ENCODE measurements around the gene LMTK3.

The LMTK3 gene

DNA sequence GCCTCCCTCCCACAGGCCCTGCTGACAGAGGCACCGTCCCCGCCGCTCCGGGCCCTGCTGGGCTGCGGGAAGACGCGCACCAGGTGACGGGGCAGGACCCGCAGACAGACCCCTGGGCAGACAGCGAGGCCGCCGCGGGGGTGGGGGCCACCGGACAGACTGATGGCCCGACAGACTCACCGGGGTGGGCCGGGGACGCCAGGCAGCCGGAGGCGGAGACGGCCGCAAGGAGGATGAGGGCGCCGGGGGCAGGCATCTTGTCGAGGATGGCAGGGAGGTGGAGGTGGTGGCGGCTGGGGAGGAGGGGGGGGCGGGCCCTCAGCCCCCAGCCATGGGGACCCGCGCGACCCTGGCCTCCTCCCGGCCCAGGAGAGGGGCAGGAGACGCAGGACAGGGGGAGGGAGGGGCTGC lies 309 bp downstream of the LMTK3 start:
- no peaks in the 10 kb centered on the region for H3K36me3 ChIP-seq (ENCODE audit: control insufficient read depth, insufficient read depth, low read length)
- peaks cover 2% of the 10 kb centered on the region for H3K27me3 ChIP-seq (replicated peaks; ENCODE audit: control insufficient read depth, insufficient read depth, low read length)
- no peak for DNase-seq (ENCODE audit: extremely low read depth, insufficient read length)
- TF ChIP-seq, protein P1, sequence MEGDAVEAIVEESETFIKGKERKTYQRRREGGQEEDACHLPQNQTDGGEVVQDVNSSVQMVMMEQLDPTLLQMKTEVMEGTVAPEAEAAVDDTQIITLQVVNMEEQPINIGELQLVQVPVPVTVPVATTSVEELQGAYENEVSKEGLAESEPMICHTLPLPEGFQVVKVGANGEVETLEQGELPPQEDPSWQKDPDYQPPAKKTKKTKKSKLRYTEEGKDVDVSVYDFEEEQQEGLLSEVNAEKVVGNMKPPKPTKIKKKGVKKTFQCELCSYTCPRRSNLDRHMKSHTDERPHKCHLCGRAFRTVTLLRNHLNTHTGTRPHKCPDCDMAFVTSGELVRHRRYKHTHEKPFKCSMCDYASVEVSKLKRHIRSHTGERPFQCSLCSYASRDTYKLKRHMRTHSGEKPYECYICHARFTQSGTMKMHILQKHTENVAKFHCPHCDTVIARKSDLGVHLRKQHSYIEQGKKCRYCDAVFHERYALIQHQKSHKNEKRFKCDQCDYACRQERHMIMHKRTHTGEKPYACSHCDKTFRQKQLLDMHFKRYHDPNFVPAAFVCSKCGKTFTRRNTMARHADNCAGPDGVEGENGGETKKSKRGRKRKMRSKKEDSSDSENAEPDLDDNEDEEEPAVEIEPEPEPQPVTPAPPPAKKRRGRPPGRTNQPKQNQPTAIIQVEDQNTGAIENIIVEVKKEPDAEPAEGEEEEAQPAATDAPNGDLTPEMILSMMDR (IDR thresholded peaks at IDR 0.05; ENCODE audit: insufficient read depth, low read length, poor library complexity, severe bottlenecking): no peak
- H3K4me3 ChIP-seq (replicated peaks; ENCODE audit: low read depth, low read length): no peak overlapping the region

DNA sequence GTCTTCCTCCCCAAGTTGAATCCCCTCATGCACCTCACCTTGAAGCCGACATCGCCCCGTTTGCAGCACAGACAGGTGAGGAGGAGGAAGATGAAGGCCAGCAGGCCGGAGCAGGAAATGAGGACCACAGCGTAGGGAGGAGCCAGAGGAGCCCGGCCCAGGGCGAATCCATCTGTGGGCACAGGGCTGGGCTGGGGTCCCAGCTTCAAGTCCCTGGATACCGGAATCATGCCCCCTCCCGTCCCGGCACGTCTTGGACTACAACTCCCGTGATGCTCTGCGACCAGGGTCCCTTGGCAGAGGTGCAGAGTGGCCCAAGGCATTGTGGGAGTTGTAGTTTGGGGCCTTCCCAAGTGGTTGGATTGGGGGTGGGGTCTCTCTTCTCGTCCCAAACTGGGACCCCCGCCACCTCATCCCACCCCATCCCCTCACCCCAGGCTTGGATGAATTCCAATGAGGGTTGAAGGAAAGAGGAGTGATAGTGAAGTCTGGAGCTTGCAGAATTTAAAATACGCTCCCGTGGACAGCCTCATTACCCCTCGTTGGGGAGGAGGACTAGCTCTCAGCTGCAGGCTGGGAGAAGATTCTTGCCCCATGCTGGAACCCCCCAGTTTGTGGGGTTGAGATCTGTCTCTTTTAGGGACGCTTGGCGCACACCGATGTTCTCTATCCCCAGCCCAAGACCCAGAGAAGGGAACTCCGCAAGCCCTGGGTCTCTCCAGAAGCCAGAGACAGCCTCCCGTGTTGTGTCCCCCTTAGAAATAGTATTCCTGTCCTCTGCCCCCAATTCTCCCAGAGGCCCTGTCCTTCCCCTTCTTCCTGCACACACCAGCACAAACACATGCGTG lies 990 bp downstream of the LMTK3 start:
- H3K27me3 ChIP-seq (replicated peaks; ENCODE audit: control insufficient read depth, insufficient read depth, low read length): peaks cover 2% of the 10 kb centered on the region
- H3K4me3 ChIP-seq (replicated peaks; ENCODE audit: low read depth, low read length): no peak overlapping the region
- no peaks in the 10 kb centered on the region for H3K36me3 ChIP-seq (ENCODE audit: control insufficient read depth, insufficient read depth, low read length)
- peak; percentile 47 for DNase-seq (ENCODE audit: extremely low read depth, insufficient read length)
- TF ChIP-seq, protein P1 (IDR thresholded peaks at IDR 0.05; ENCODE audit: insufficient read depth, low read length, poor library complexity, severe bottlenecking): no peak

DNA sequence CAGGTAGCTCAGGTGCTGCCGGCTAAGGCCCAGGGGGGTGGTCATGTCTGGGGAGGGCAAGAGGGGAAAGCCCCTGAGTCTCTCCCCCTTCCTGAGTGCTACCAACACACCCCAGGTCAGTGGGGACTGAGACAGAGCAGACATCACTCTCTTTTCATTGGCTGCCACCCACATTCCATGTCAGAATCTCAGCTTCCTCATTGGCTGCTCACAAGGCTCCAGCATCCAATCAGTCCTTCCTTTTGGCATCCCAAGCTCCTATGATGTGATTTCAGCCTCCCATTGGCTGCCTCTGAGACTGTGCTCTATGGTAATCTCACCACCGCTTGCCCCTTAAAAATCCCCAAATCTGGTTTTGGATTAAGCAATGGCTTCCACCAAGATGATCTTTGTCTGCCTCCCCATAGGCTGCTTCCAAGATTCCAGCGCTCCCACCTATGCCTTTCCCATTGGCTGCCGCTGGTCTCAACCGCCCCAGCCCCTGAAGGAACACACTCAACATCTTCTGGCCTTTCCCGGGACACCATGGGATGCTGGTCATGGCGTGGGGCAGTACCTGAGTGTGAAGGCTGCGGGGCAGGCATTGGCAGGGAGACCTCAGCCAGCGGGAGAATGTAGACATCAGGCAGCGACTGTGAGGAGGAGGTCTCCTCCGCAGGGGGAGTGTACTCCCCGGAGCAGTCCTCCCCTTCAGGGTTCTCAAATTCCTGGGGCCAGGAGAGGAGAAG lies 2.0 kb downstream of the LMTK3 start:
- TF ChIP-seq, protein P1 (IDR thresholded peaks at IDR 0.05; ENCODE audit: insufficient read depth, low read length, poor library complexity, severe bottlenecking): no peak
- no peaks in the 10 kb centered on the region for H3K36me3 ChIP-seq (ENCODE audit: control insufficient read depth, insufficient read depth, low read length)
- no peak overlapping the region for H3K4me3 ChIP-seq (replicated peaks; ENCODE audit: low read depth, low read length)
- no peak for DNase-seq (ENCODE audit: extremely low read depth, insufficient read length)
- H3K27me3 ChIP-seq (replicated peaks; ENCODE audit: control insufficient read depth, insufficient read depth, low read length): peaks cover 2% of the 10 kb centered on the region

DNA sequence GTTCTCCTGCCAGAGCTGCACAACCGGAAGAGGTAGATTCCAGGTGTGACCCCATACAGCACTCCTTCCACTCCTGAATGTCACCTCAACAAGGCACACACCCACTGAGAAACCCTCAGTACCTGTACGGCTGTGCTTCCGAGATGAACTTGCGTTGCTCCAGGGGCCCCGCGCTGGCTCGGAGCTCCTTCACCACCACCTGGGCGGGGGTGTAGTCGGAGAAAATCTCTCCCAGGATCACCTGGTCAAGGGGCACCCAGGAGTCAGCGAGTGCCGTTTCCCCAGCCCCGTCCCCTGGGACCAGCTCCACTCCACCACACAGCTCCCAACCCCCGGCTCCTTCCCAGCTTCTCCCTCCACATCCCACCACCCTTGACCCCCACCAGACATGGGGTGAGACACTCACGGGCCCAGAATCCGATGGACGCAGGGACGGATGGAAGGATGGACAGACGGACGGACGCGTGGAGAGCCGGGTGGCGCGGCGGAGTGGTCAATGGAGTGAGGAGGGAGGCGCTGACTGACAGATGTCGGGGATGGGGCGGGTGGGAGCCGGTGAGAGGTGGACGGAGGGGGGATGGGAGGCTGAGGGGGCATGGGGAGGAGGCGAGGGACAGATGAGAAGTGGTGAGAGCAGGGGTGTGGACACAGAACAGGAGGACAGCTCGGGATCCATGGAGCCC lies 2.8 kb downstream of the LMTK3 start:
- Histone ChIP-seq H3K36me3 (ENCODE audit: control insufficient read depth, insufficient read depth, low read length) (no peaks in the 10 kb centered on the region), H3K27me3 (replicated peaks; ENCODE audit: control insufficient read depth, insufficient read depth, low read length) (peaks cover 2% of the 10 kb centered on the region), H3K4me3 (replicated peaks; ENCODE audit: low read depth, low read length) (no peak overlapping the region)
- TF ChIP-seq, protein P1 (IDR thresholded peaks at IDR 0.05; ENCODE audit: insufficient read depth, low read length, poor library complexity, severe bottlenecking): no peak
- no peak for DNase-seq (ENCODE audit: extremely low read depth, insufficient read length)

DNA sequence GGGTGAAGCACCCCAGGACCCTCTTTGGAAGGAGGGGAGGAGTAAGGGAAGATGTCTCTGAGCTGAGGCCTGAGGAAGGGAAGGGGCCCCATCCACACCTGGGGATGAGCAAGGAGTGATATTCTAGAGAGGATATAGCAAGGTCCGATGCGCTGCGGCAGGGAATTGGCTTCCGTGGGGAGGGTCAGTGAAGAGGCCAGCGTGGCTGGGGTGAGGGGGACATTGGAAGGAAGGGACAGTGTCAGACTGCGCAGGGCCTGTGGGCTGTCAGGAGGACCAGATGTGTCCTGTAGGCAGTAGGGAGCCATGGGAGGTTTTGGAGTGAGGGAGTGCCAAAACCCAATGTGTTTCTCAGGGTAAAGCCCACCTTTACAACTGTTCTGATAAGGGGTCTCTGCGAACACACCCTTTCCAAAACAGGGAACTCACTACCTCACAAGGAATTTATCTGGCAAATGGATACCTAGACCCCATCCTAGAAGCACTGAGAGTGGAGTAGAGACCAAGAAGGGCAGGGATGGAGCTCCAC lies 3.7 kb downstream of the LMTK3 start:
- Histone ChIP-seq H3K4me3 (replicated peaks; ENCODE audit: low read depth, low read length) (no peak overlapping the region), H3K27me3 (replicated peaks; ENCODE audit: control insufficient read depth, insufficient read depth, low read length) (peaks cover 2% of the 10 kb centered on the region), H3K36me3 (ENCODE audit: control insufficient read depth, insufficient read depth, low read length) (no peaks in the 10 kb centered on the region)
- TF ChIP-seq, protein P1 (IDR thresholded peaks at IDR 0.05; ENCODE audit: insufficient read depth, low read length, poor library complexity, severe bottlenecking): no peak
- DNase-seq (ENCODE audit: extremely low read depth, insufficient read length): no peak
